H1 (cell line): ENCODE data around the gene EME2. TPM values are rescaled to one million over a fixed set of nuclear protein-coding genes. Genes with fewer than 3 reads are reported as not detected.

Experiments used
- CTCF ChIP-seq, 3 experiments: IDR thresholded peaks; 1 replicate in 2 of 3; 2 replicates in 1 of 3; pipeline versions ENCODE4 v1.5.1 to v1.6.1; 2011; ENCODE audit warnings: low read length in 3 of 3, mild to moderate bottlenecking in 3 of 3, inconsistent platforms in 2 of 3, low read depth in 1 of 3, moderate library complexity in 1 of 3; ENCODE audit not compliant: insufficient read depth in 1 of 3; ENCODE audit errors: control extremely low read depth in 1 of 3
- EP300 ChIP-seq, 2 experiments: IDR thresholded peaks; 1 replicate in 1 of 2; 2 replicates in 1 of 2; pipeline ENCODE4 v1.6.1; 2011 to 2012; ENCODE audit warnings: low read depth in 2 of 2, low read length in 2 of 2, mild to moderate bottlenecking in 2 of 2, borderline replicate concordance in 1 of 2, inconsistent platforms in 1 of 2, moderate library complexity in 1 of 2
- GTF2F1 ChIP-seq: IDR thresholded peaks from 2 replicates; pipeline ENCODE4 v1.6.1; 2012; ENCODE audit warnings: low read depth, low read length, improper control_type of control experiment, borderline replicate concordance
- SP4 ChIP-seq: IDR thresholded peaks from 2 replicates; pipeline ENCODE4 v1.6.1; 2012; ENCODE audit warnings: low read length, inconsistent platforms
- polyA plus RNA-seq, 7 experiments: library from polyadenylated mRNA; depleted of rRNA in 3 of 7; stranded (reverse) in 5 of 7; unstranded in 2 of 7; fragments of >200 nt in 5 of 7; fragments of 200-250 nt in 2 of 7; gene quantifications; 1 replicate in 5 of 7; 2 replicates in 1 of 7; 4 replicates in 1 of 7; pipeline versions ENCODE4 v1.2.1 to v1.2.3, GENCODE V29; 2011 to 2013; ENCODE audit warnings: missing spikeins in 2 of 7, mixed read lengths in 2 of 7
- total RNA-seq: library from RNA; stranded (reverse); fragmentation: NEBNext Ultra II Directional; extraction: Animal tissue kit (Norgen Biotek cat#: 25700); gene quantifications from 2 replicates; pipeline ENCODE4 v1.2.1, GENCODE V29; 2021

EME2 gene
- total and polyA plus RNA-seq, 2 of the 8 experiments (the other 6 are each of a cell fraction or from before 2014, with no cell fraction given): 13.1 to 19.7 TPM

GRCh38 chr16:1734816-1735215, 37.8 kb upstream of the EME2 start (continued):
- TF ChIP-seq SP4: no peak
- no peak for TF ChIP-seq CTCF (IDR thresholded peaks at IDR 0.05; ENCODE audit: control extremely low read depth in 1 of 3, insufficient read depth in 1 of 3, low read depth in 1 of 3, low read length in 3 of 3)
- TF ChIP-seq EP300 (IDR thresholded peaks at IDR 0.05; ENCODE audit: borderline replicate concordance in 1 of 2, low read depth in 2 of 2, low read length in 2 of 2): no peak
- TF ChIP-seq GTF2F1: no peak
